IPS DF 4.7 (cell line): ENCODE measurements around the gene LRRC4C.
"Not testable (repeated sequence)": the region's sequence is repeated elsewhere in the genome, so short reads cannot be mapped to it uniquely, and the experiment has no call there.

Source experiments
- DNase-seq: peaks from one replicate; pipeline ENCODE4 v3.0.0-alpha.2; 2013; ENCODE audit warnings: low spot score; ENCODE audit errors: extremely low read depth

LRRC4C gene

DNA sequence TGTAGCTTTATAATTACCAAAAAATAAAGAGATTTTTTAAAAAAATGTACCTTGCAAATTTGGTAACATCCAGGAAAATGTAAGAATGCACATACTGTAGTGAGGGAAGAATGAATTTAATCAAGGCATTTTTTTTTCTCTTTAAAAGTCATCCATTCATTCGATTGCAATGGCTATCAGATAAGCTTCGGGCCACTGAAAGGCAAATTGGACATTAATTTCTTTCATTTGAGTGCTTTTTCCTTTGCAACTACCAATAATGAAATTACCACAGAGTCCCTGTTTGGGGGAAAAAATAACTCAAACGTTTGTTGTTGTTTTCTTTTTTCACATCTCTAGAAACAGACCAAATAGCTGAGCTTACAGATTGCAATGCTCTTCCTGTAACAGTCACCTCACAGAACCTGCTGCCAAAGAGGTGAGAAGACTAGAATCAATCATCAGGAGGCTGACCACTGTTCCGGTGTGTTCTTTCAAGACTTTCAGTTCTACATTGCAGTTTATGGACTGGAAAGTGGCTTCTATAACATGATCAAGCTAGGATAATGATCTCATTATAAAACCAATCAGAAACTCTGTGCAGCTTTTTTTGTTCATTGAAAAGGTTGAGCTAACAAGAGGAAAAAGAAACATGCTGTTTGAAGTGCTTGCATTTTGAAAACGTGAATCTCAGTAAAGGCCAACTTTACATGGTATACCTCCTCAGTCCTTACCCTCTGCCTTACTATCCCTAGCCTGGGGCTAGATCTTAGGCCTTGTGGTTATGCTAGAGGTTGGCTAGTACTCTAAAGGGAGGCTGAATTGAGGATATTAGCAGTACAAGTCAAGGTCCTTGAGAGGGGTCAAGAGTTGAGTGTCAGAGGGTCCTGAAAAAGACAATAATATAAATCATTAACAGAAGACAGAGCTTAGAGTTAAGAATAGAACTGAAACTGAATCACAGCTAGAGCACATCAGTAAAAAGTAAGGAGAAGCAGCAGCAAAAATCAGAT is 1276.1 kb downstream of the LRRC4C start:
- DNase-seq, result no peak

DNA sequence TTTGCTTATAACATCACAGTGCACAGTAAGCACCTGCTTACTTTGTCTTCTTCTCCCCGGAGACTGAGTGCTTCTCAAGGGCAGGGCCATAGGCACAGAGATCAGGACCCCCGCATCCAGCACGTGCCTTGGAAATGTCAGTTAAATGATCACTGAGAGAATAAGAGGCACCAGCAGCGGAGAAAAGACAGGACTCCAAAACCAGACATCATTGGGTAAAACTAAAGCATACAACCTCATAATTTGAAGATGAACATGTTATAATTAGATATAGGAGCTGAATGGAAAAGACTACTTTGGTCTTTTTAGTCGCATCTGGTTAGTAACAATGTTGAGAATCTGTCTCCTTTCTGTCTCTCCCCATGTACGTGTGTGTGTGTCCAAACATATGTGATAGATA is 1279.9 kb downstream of the LRRC4C start:
- no peak for DNase-seq

DNA sequence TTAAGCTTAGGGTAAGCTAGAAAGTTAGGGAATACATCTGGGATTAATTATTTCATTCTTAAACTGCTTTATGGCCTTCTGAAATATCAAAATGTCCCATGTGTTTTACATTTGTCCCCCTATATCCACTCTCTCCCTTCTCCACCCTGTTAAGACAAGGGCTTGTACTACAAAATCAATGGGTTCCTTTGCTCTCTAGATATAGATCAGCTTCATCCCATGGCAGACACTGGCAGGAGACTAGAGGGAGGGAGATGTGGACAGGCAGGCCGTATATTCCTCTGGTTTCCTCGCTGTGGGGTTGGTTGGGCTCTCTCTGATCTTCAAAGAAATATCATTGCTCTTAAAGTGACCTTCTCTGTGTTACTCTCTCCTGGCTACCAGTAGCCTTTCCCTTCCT is 1281.0 kb downstream of the LRRC4C start:
- DNase-seq, result no peak

DNA sequence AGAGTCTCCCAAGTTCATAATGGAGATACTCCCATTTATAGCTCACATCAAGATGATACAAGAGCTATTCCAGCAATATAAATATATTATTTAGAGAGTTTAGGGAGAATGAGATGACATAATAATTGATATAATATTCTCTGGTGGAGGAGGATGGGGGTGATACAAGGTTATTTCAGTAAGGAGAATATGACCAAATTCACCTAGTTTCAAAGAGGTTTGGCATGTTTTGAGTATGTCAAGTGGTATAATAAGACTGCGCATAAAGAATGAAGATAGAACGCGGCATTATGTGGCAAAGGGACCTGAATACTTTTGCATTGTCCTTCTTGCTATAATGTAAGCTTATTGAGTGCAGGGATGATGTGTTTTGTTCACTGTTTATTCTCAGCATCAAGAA is 1283.5 kb downstream of the LRRC4C start:
- DNase-seq, result no peak

DNA sequence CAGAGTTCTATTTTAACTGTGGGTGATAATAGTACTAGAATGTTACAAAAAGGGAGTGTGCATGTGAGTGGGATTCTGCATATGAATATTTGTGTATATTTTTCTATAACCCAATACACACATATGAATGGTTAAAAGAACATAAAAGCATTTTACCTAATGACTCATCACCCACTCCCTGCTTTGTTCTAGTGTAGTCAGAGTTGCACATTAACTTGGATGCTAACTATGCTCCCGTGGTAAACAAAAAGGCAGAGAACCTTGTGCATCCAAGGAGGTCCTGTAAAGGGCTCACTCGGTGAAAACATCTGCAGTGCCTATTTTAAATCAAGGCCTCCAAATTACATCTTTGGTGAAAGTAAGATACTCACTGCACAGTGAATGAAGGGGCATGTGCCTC is 1289.4 kb downstream of the LRRC4C start:
- no peak for DNase-seq

DNA sequence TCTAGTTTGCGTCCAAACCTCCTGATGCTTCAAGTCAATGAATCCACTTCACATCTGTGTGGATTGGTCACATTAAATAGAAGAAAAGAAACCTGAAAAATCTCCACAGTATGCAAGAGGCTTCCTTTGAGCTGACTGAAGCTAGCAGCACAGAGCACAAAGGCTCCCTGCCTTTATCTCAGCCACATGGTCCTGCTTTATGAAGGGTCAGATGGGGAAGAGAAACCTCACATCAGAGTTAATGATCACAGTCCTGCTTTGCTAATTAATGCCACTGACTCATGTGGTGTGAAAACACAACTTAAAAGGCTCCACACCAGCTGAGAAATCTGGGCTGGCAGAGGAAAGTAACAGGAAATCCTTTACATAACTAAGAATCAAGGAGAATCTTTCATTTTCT is 1291.0 kb downstream of the LRRC4C start:
- DNase-seq, result no peak

DNA sequence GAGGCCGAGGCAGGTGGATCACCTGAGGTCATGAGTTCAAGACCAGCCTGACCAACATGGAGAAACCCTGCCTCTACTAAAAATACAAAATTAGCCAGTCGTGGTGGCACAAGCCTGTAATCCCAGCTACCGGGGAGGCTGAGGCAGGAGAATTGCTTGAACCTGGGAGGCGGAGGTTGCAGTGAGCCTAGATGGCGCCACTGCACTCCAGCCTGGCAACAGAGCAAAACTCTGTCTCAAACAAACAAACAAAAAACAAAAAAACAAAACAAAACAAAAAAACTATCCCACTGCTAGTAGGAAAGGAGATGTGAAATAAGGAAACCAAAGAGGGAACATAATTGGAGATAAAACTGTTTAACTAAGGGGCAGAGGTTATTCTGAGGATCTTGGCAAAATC is 1291.6 kb downstream of the LRRC4C start:
- not testable (repeated sequence) for DNase-seq

DNA sequence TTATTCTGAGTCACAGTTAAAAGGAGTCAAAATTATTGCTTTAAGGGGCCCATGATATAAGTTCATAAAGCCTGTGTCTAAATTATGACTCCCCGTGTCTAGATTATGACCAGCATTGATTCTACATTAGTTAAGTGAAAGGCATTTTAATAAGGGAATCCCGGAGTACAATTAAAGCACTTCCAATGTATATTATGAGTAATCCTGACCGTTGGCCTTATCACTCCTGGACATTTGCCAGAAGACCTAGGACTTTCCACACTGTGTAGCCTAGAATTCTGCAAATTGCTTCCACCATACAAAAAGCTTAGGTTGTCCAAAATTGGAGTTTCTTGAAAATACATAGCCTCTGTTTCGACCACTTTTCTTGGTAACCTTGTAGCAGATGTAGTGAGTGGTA is 1292.6 kb downstream of the LRRC4C start:
- no peak for DNase-seq

DNA sequence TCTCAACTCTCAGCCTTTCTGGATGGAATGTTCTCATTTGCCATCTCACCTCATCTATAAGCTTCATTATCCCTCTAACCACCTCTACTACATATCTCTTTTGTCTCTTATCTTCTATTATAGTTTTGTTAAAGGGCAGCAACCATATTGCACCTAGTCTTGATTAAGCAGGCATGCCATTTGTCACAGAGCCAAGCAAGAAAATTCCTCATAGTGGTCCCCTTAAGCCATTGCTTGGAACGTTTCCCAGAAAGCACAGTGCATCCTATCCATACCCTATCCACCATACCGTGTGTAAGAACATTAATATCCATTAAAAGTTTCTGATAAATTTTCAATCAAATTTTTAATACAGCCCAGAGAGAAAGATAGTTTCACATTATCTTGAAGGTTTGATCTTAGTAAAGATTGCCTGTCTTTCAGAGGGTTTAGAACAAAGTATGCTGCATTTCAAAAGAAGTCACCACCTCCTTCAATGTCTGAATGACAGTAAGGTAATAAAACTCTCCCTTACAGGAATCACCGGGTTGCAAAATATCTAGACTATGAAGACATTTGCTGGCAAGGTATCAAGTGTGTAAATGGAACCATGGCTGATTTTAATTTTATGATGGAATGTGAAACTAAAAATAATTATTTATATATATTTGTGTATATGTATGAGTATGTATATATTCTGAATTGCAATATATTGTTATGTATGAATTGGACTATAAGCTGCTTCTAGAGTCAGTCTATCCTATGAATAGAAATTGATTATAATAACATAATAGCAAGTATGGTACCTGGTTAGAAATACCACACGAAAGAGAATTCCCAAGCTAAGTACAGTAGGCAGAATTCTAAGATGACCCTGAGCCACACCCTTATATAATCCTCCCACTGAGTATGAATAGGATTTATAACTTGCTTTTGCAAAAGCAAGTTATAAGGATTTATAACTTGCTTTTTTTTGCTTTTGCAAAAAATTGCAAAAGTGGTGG is 1296.3 kb downstream of the LRRC4C start:
- no peak for DNase-seq

DNA sequence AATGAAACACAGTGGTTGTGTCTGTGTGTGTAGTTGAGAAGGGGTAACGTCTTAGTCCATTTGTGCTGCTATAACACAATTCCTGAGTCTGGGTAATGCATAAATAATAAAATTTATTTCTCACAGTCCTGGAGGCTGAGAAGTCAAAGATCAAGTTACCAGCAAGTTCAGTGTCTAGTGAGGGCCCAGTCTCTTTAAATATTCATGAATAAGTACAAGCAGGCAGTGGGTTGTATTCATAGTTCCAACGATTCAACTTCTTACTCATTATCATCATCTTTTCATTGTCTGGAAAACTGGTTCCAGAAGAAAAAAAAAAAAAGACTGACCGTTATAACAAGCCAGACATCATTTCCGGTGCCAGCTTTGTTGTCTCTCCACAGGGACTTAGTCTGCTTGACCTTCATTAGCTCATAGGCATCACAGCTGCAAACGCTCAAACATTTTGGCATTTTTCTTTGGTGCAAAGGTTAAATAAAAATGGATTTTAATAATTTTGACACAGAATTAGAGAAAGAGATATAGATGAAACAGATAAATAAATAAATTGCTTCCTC is 1297.5 kb downstream of the LRRC4C start:
- DNase-seq, result no peak

DNA sequence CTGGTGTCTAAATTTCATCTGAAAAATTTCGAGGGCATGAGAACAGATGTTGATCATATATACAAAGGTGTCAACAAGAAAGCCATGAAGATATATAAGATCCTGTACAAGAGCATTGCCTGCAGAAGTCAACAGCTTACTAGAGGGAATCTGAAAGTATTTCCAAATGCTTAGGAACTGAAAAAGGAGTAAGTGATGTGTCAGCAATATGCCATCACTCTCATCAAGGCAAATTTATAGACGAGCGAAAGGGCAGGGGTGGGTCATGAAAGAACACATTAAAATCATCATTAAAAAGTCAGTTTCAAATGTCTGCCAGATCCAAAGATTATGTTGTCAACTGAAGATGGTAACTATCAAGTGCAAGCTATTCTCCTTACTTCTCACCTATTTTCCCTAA is 1299.0 kb downstream of the LRRC4C start:
- no peak for DNase-seq

DNA sequence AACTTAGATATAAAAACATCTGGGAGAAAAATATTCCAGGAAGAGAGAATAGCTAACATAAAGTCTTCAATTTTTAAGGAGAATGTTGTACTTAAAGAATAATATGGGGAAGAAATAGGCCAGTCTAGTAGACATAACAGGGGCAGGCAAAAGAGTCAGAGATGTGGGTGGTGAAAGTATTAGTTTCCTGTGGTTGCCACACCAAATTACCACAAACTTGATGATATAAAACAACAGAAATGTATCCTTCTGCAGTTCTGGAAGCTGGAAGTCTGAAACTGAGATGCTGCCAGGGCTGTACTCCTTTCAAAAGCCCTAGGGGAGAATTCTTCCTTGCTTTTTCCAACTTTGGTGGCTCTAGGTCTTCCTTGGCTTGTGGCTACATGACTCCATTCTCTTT is 1309.7 kb downstream of the LRRC4C start:
- no peak for DNase-seq

DNA sequence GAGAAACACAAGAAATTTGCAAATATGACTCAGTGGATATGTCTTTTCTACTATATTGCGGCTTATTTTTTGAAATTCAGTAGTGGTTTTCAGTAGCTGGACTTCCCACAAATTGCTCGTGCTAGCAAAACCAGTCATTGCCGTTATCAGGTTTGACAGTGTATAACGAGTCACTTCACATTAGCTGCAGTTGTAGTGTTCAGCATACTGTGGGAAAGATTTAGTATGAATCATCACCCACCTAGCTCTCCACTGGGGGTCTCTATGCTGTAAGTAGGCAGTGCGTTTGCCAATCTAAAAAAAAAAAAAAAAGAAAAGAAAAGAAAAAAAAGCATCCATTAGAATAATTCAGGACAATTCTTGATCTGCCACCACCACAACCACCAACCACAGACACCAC is 1318.9 kb downstream of the LRRC4C start:
- DNase-seq, result no peak

DNA sequence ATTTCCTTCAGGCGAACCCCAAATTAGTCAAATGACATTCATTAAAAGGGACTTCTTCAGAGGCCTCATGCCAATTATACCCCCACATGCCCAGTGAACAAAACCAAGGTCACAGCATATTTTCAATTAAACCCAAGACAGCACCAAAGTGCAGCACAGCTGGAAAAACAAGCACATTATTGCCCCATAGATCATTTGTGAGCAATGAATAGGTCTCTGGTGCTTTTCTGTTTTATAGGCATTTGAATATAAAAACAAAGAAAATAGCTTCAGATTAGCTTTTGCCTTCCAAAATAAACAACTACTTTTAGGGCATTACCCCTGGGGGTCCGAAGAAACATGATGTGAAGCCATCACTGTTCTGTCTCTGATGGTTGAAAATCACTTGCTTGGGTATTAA is 1319.9 kb downstream of the LRRC4C start:
- no peak for DNase-seq

DNA sequence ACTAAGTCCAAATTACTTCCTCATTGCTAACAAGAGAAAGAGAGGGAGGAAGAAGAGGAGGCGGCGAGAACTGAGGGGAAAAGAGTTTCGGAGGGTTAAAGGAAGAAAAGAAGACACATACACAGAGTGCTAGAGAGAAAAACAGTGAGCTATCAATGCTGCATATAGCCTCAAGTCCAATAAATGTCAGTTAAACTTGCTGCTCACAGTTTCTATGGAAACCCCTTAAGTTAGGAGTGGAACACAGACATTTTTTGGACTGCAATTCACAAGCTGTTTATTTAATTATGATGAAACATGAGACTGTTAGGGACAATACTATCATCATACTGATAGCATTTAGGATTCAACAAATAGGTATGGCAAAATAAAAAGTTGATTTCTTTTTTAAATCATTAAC is 1320.4 kb downstream of the LRRC4C start:
- no peak for DNase-seq

DNA sequence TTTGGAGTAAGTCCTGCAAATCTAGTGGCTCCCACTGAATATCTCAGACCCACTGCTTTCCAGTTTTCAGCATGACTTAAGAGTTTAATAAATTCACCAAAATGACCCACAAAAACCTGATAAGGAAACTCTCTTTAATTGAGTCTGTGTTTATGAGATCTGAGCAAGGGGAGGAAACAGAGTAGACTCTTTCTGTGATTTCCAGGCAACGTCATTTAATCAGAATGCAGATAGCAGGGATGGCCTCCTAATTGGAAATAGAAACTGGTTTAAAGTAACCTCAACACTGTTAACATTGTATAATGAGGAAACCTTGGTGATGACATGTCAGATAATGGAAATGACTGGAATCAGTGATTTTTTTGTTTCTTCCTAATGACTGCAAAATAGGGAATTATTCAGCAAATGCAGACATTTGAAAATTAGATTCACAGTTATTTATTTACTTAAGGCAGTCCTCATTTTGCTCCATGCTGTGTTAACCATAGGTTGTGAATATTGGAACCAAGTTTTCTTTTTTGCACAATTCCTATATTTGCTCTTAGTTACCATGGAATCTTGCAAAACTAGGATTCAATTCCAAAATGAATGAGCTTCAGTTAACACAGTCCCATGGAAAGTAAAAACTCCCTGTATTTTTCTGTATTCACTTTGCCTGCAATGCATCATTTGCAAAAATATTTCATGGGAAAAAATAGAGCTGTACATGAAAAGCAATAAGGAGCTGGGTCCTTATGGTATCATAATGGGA is 1324.5 kb downstream of the LRRC4C start:
- DNase-seq, result no peak

DNA sequence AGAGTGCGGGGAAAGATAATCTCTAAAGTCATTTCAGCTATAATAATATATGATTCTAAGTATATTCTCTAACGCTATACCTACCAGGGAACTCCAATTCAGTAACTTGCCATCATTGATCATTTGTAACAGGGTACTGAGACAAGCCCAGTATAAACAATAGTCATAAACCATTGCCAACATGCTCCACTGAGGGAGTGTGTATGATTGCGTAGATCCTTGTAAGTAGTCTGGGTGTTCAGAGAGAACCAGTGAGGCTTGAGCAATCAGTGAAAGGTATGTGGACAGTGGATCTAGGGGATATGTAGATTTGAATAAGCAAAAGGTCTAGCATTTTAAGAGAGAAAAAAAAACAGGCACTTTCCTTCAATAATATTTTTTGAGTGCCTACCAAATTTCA is 1326.0 kb downstream of the LRRC4C start:
- DNase-seq, result no peak

DNA sequence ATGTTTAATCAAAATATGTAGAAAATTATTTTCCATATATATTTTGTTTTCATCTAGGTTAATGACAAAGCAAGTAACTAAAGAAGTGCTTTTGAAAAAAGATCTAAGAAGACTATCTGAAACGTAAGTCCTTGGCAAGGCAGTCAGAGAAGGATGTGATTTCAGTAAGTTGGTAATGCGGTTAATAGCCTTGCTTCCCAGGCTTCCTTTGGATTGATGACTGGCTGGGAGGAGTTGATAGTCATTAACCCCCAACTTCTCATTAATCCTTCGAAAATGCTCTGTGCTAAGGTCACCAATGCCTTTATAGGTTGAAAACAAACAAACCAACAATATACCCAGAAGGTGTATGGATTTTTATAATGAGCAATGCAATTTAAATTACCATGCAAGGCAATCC is 1326.5 kb downstream of the LRRC4C start:
- DNase-seq, result no peak

DNA sequence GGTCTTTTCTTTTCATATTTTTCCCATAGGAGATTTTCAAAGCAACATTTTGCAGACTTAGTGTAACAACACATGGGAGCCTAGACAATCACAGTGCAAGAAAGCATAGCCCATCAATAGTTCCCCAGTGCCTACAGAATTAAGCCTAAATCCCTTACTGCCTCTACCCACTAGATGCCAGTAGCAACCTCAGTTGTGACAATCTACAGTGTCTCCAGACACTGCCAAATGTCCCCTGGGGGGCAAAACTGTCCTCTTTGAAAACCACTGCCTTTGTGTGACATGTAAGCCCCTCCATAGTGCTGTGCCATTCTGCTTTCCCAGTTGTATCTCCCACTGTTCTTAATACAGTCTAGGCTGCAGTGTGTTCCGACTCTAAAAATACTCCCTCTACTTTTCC is 1329.0 kb downstream of the LRRC4C start:
- DNase-seq, result peak; percentile 38

DNA sequence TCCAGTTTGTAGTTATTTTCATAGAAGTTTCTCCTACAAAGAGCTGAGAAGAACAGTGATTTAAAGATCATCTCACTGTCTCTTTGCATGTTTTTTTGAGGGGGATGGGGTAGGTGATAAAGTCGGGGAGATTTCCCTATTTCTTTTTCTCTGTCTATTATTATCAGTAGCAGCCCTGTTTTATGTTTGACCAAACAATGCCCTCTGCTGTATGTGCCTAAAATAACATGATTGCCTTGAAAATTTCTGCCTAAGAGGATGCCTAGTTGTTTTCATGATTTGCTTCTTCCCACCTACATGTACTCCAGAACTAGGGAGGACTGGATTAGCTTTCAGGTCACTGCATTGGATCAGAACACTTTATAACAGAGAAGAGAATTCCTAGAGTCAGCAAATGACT is 1330.2 kb downstream of the LRRC4C start:
- DNase-seq, result no peak

DNA sequence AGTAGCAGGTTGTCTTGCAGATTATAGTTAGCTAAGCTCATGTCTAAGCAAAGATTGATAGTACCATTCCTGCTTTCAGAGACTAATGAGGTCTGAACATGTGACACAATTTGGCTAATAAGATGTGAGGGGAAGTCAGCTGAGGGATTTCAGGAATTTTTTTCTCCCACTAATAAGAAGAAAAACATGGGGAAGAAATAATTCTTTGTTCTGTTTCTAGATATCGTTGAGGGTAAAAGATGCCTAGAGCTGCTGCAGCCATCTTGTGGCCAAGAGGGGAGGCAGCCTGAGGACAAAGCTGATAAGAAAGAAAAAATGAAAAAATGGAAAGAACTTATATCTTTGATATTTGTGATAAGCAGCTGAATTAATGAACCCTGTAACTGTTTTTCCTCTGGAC is 1334.4 kb downstream of the LRRC4C start:
- no peak for DNase-seq
